Measurements from ENCODE around the gene CNKSR1.

DNA sequence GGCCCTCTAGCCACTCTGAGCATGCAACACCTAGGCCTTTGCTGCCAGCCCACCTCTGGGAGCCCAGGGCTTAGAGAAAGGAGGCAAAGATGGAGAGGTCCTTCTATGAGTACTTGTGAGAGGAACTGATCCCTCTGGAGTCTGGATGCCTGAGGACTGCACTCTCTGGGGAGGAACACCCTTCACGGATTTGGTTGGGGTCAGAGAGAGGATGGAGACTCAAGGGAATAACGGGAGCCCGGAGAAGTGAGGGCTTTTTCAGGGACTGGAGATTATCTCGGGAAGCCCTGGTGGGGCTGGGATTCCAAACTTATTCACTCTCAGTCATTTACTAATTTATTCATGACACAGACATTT lies 8.1 kb upstream of the CNKSR1 start:
- TF ChIP-seq, protein P1, sequence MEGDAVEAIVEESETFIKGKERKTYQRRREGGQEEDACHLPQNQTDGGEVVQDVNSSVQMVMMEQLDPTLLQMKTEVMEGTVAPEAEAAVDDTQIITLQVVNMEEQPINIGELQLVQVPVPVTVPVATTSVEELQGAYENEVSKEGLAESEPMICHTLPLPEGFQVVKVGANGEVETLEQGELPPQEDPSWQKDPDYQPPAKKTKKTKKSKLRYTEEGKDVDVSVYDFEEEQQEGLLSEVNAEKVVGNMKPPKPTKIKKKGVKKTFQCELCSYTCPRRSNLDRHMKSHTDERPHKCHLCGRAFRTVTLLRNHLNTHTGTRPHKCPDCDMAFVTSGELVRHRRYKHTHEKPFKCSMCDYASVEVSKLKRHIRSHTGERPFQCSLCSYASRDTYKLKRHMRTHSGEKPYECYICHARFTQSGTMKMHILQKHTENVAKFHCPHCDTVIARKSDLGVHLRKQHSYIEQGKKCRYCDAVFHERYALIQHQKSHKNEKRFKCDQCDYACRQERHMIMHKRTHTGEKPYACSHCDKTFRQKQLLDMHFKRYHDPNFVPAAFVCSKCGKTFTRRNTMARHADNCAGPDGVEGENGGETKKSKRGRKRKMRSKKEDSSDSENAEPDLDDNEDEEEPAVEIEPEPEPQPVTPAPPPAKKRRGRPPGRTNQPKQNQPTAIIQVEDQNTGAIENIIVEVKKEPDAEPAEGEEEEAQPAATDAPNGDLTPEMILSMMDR (IDR thresholded peaks at IDR 0.05): no peak
- TF ChIP-seq POLR2A (IDR thresholded peaks at IDR 0.05): no peak
